Progenitor cell of endocrine pancreas (in vitro differentiated cells): ENCODE data around the gene ATXN1. TPM values are rescaled to one million over a fixed set of nuclear protein-coding genes. Genes with fewer than 3 reads are reported as not detected.

Experiments
- DNase-seq: peaks from one replicate; pipeline ENCODE4 v3.0.0; 2021; ENCODE audit warnings: low spot score; ENCODE audit not compliant: unreplicated experiment
- H3K27ac Mint-ChIP-seq: 2 replicates; pipeline ENCODE4 v1.8.0; 2021; ENCODE audit warnings: mild to moderate bottlenecking, moderate library complexity, mixed read lengths
- H3K27me3 Mint-ChIP-seq: 2 replicates; pipeline ENCODE4 v1.8.0; 2021; ENCODE audit warnings: mixed read lengths
- H3K36me3 Mint-ChIP-seq: 2 replicates; pipeline ENCODE4 v1.8.0; 2022; ENCODE audit warnings: mixed read lengths; ENCODE audit not compliant: insufficient read depth
- H3K4me1 Mint-ChIP-seq: 2 replicates; pipeline ENCODE4 v1.8.0; 2021; ENCODE audit warnings: low read depth, mixed read lengths
- H3K4me3 Mint-ChIP-seq: 2 replicates; pipeline ENCODE4 v1.8.0; 2021; ENCODE audit warnings: low read depth, mild to moderate bottlenecking, moderate library complexity, mixed read lengths
- H3K9me3 Mint-ChIP-seq: 2 replicates; pipeline ENCODE4 v1.8.0; 2021; ENCODE audit warnings: low read depth, mixed read lengths
- total RNA-seq: library from RNA; stranded (reverse); gene quantifications from 2 replicates; pipeline ENCODE4 v1.2.1, GENCODE V29; 2021
- TF ChIP-seq, protein P1 (sequence below): fragments of 200-600 bp; sonication (generic); IDR thresholded peaks from one replicate; pipeline ENCODE4 v1.5.0; 2021; ENCODE audit warnings: antibody characterized with exemption, mild to moderate bottlenecking; ENCODE audit not compliant: unreplicated experiment

The ATXN1 gene
- total RNA-seq, 1 donor from 2014 or later: 35.8 TPM

GRCh38 chr6:16414205-16414604 lies 347.1 kb downstream of the ATXN1 start:
- Mint-ChIP-seq H3K27me3 (no peaks in the 10 kb centered on the region), H3K4me1 (no peaks in the 10 kb centered on the region), H3K27ac (no peak overlapping the region), H3K4me3 (no peak overlapping the region), H3K9me3 (no peaks in the 10 kb centered on the region), H3K36me3 (no peaks in the 10 kb centered on the region)
- TF ChIP-seq, protein P1, sequence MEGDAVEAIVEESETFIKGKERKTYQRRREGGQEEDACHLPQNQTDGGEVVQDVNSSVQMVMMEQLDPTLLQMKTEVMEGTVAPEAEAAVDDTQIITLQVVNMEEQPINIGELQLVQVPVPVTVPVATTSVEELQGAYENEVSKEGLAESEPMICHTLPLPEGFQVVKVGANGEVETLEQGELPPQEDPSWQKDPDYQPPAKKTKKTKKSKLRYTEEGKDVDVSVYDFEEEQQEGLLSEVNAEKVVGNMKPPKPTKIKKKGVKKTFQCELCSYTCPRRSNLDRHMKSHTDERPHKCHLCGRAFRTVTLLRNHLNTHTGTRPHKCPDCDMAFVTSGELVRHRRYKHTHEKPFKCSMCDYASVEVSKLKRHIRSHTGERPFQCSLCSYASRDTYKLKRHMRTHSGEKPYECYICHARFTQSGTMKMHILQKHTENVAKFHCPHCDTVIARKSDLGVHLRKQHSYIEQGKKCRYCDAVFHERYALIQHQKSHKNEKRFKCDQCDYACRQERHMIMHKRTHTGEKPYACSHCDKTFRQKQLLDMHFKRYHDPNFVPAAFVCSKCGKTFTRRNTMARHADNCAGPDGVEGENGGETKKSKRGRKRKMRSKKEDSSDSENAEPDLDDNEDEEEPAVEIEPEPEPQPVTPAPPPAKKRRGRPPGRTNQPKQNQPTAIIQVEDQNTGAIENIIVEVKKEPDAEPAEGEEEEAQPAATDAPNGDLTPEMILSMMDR: no peak
- DNase-seq: no peak

DNA sequence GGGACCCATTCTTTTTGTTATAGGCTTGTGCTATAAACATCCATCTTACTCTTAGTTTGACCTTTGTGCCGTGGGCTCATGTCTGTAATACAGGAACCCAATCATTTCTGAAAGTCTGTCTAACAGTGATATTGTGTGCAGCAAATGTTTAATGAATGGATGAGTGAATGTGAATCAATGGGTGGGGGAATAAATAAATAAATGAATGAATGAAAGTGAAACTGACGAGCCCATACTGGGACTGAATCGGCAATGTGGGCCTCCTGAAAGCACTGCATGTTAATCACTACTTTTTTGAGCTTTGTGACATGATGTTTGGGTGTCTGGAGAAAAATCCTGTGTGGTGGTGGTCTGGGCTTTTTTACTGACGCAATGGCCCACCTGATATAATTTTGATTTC lies 347.9 kb downstream of the ATXN1 start:
- no peak overlapping the region for H3K27ac Mint-ChIP-seq
- no peak overlapping the region for H3K4me3 Mint-ChIP-seq
- TF ChIP-seq, protein P1: no peak
- H3K4me1 Mint-ChIP-seq: no peaks in the 10 kb centered on the region
- H3K36me3 Mint-ChIP-seq: no peaks in the 10 kb centered on the region
- no peaks in the 10 kb centered on the region for H3K9me3 Mint-ChIP-seq
- no peak for DNase-seq
- no peaks in the 10 kb centered on the region for H3K27me3 Mint-ChIP-seq

DNA sequence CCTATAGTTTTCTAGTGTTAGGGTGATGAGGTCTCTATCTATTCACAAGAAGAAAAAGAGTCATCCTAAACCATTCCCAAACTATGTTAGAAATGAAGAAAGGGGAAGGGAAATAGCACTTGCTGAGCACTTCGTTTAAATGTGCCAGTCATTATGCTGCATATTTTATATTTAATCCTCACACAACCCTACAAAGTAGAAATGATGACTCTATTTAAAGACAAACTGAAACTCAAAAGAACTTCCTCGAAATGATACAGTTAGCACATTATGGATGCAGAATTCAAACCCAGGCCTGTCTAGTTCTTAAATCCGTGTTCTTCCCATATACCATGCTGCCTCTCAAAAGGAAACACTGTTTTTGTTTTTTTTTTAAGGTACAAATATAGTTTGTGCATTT lies 348.3 kb downstream of the ATXN1 start:
- no peaks in the 10 kb centered on the region for H3K4me1 Mint-ChIP-seq
- DNase-seq: no peak
- TF ChIP-seq, protein P1: no peak
- no peaks in the 10 kb centered on the region for H3K9me3 Mint-ChIP-seq
- H3K36me3 Mint-ChIP-seq: no peaks in the 10 kb centered on the region
- no peak overlapping the region for H3K4me3 Mint-ChIP-seq
- H3K27me3 Mint-ChIP-seq: no peaks in the 10 kb centered on the region
- H3K27ac Mint-ChIP-seq: no peak overlapping the region

GRCh38 chr6:16412171-16412570 lies 349.1 kb downstream of the ATXN1 start:
- H3K27me3 Mint-ChIP-seq: no peaks in the 10 kb centered on the region
- H3K9me3 Mint-ChIP-seq: no peaks in the 10 kb centered on the region
- TF ChIP-seq, protein P1: no peak
- no peak overlapping the region for H3K4me3 Mint-ChIP-seq
- H3K4me1 Mint-ChIP-seq: no peaks in the 10 kb centered on the region
- no peaks in the 10 kb centered on the region for H3K36me3 Mint-ChIP-seq
- no peak overlapping the region for H3K27ac Mint-ChIP-seq
- no peak for DNase-seq

- no peaks in the 10 kb centered on the region for H3K27me3 Mint-ChIP-seq
- peak; percentile 12 for DNase-seq
- no peak overlapping the region for H3K27ac Mint-ChIP-seq
- H3K4me3 Mint-ChIP-seq: no peak overlapping the region
- H3K4me1 Mint-ChIP-seq: no peaks in the 10 kb centered on the region
- TF ChIP-seq, protein P1: peak; percentile 66
- H3K9me3 Mint-ChIP-seq: no peaks in the 10 kb centered on the region
- H3K36me3 Mint-ChIP-seq: no peaks in the 10 kb centered on the region
These were observed 351.5 kb downstream of the ATXN1 start for GRCh38 chr6:16409531-16410441.
